PFSK-1 (cell line): ENCODE measurements around the gene PPM1L.

Experiments used
- REST ChIP-seq, 2 experiments: IDR thresholded peaks; 2 replicates each; pipeline versions ENCODE4 v1.6.1 to v1.8.0; 2011 to 2012; ENCODE audit warnings: low read depth in 2 of 2, low read length in 2 of 2, control low read depth in 1 of 2, inconsistent platforms in 1 of 2, mild to moderate bottlenecking in 1 of 2, moderate library complexity in 1 of 2; ENCODE audit not compliant: insufficient read depth in 1 of 2
- SIN3A ChIP-seq: IDR thresholded peaks from 2 replicates; pipeline ENCODE4 v1.6.1; 2012; ENCODE audit warnings: mild to moderate bottlenecking, low read length, moderate library complexity, borderline replicate concordance; ENCODE audit not compliant: insufficient read depth
- TAF1 ChIP-seq: IDR thresholded peaks from 2 replicates; pipeline ENCODE4 v1.6.1; 2012; ENCODE audit warnings: low read length, control low read depth, borderline replicate concordance; ENCODE audit not compliant: insufficient read depth

- TF ChIP-seq REST (IDR thresholded peaks at IDR 0.05; ENCODE audit: insufficient read depth in 1 of 2, low read depth in 2 of 2, low read length in 2 of 2) (no peak), SIN3A (no peak), TAF1 (no peak)
These were observed 168.7 kb downstream of the PPM1L start for GRCh38 chr3:160924776-160925175.
